Body of pancreas (tissue), 4 donors: ENCODE measurements around the gene PRB4. TPM values are rescaled to one million over a fixed set of nuclear protein-coding genes. Genes with fewer than 3 reads are reported as not detected.

Experiments used
- ATAC-seq: fragments of 150-250 bp; one replicate; pipeline ENCODE4 v1.9.1; 2016
- DNase-seq, 4 donors: peaks; one replicate each; pipeline ENCODE4 v3.0.0-alpha.2; 2019
- H3K27ac ChIP-seq, 4 donors: fragments of 200-600 bp; sonication (generic); 1 replicate in 3 of 4; 2 replicates in 1 of 4; pipeline versions ENCODE4 v1.5.1 to v1.6.1; 2016 to 2019; ENCODE audit warnings: mild to moderate bottlenecking in 1 of 4, mixed read lengths in 1 of 4, moderate library complexity in 1 of 4
- H3K27me3 ChIP-seq, 2 donors: fragments of 200-600 bp; sonication (generic); one replicate each; pipeline ENCODE4 v1.6.0; 2016; ENCODE audit warnings: mild to moderate bottlenecking in 1 of 2
- H3K36me3 ChIP-seq, 2 donors: fragments of 200-600 bp; sonication (generic); replicated peaks in 1 of 2; 2 replicates each; pipeline ENCODE4 v1.5.1; 2016; ENCODE audit warnings: low read depth in 2 of 2; ENCODE audit not compliant: insufficient read depth in 1 of 2
- H3K4me1 ChIP-seq: fragments of 200-600 bp; sonication (generic); one replicate; pipeline ENCODE4 v1.6.0; 2016
- H3K4me3 ChIP-seq, 2 donors: fragments of 200-600 bp; sonication (generic); 1 replicate in 1 of 2; 2 replicates in 1 of 2; pipeline ENCODE4 v1.5.1; 2016 to 2019
- H3K9me3 ChIP-seq, 3 donors: fragments of 200-600 bp; sonication (generic); 1 replicate in 2 of 3; 2 replicates in 1 of 3; pipeline ENCODE4 v1.5.1; 2016
- POLR2A ChIP-seq, 3 donors: fragments of 450-650 bp; IDR thresholded peaks; one replicate each; pipeline ENCODE4 v1.6.1; 2016; ENCODE audit warnings: antibody characterized with exemption in 3 of 3, mild to moderate bottlenecking in 2 of 3
- WGBS, 2 donors: methylation state at CpG; one replicate each; pipeline ENCODE4 v1.1.5; 2017; 5-methylcytosine and 5-hydroxymethylcytosine counted together
- intact Hi-C: fragments of 100-400 bp; cut with DNase I; formaldehyde crosslinking; loops from one replicate; pipeline ENCODE4 v1.15.1; 2023
- total RNA-seq, 2 donors: library from RNA; depleted of rRNA; stranded (reverse); fragments of >200 nt; gene quantifications; one replicate each; pipeline ENCODE4 v1.1.0, GENCODE V29; 2016
- TF ChIP-seq, protein P1 (sequence below), 7 experiments: fragments of 450-650 bp in 4 of 7; fragments of 200-600 bp in 3 of 7; sonication (generic) in 3 of 7; IDR thresholded peaks; one replicate each; pipeline ENCODE4 v1.5.1; 2016 to 2019; ENCODE audit warnings: antibody characterized with exemption in 7 of 7

PRB4 gene
- total RNA-seq, 2 donors from 2014 or later = not detected

DNA sequence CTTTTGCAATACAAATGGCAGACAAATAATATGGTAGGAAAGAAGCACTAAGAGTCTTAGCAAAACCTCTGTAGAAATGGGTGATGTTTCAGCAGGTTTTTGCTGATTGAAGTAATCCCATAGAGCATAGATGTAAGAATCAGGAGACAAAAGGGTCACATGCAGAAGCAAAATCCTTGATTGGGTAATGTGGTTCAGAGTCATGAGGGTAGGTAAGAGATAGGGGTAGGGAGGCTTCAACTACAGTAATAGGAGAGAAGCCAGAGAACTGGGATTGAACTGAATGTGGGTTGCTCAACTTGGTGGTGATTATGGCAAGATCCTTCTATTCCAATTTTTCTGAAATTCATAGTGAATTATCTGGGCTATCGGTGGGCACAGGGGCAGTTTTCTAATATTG lies 45.7 kb downstream of the PRB4 start:
- no peaks in the 10 kb centered on the region for H3K27me3 ChIP-seq
- H3K4me1 ChIP-seq = no peaks in the 10 kb centered on the region
- TF ChIP-seq, protein P1, sequence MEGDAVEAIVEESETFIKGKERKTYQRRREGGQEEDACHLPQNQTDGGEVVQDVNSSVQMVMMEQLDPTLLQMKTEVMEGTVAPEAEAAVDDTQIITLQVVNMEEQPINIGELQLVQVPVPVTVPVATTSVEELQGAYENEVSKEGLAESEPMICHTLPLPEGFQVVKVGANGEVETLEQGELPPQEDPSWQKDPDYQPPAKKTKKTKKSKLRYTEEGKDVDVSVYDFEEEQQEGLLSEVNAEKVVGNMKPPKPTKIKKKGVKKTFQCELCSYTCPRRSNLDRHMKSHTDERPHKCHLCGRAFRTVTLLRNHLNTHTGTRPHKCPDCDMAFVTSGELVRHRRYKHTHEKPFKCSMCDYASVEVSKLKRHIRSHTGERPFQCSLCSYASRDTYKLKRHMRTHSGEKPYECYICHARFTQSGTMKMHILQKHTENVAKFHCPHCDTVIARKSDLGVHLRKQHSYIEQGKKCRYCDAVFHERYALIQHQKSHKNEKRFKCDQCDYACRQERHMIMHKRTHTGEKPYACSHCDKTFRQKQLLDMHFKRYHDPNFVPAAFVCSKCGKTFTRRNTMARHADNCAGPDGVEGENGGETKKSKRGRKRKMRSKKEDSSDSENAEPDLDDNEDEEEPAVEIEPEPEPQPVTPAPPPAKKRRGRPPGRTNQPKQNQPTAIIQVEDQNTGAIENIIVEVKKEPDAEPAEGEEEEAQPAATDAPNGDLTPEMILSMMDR (IDR thresholded peaks at IDR 0.05) = no peak
- no peak for TF ChIP-seq POLR2A (IDR thresholded peaks at IDR 0.05)
- no peaks in the 10 kb centered on the region for H3K36me3 ChIP-seq
- DNase-seq = no peak
- intact Hi-C loops = no loop called here
- H3K4me3 ChIP-seq = no peak overlapping the region
- ATAC-seq = no peak
- WGBS, 2 donors = 85 to 94% methylated on average over 1 of the region's 1 CpG
- H3K9me3 ChIP-seq = no peaks in the 10 kb centered on the region
- H3K27ac ChIP-seq = no peak overlapping the region

Other genes starting within 250 kb of the PRB4 start
- gene TAS2R46, start 248.1 kb downstream of the PRB4 start, total RNA-seq = 1 to 10 TPM in 1 of 2 donors, not detected in 1; 3.9 TPM
- 1 to 10 TPM; 4.9 to 8.6 TPM for gene TAS2R43, start 218.1 kb downstream of the PRB4 start, total RNA-seq
- 10 to 100 TPM in 1 of 2 donors, 1 to 10 TPM in 1; 9.2 to 12.2 TPM for gene TAS2R30, start 175.8 kb downstream of the PRB4 start, total RNA-seq
- gene SMIM10L1, start 139.2 kb downstream of the PRB4 start, total RNA-seq = 1 to 10 TPM; 3.6 to 5.9 TPM
- not detected for gene TAS2R42, start 123.5 kb downstream of the PRB4 start, total RNA-seq
- gene PRB3, start 40.7 kb downstream of the PRB4 start, total RNA-seq = not detected
- not detected for gene PRB2, start 85.1 kb upstream of the PRB4 start, total RNA-seq